BJ (cell line): ENCODE measurements around the gene FXYD6. TPM values are rescaled to one million over a fixed set of nuclear protein-coding genes. Genes with fewer than 3 reads are reported as not detected.

Source experiments
- CTCF ChIA-PET: fragments of 350-600 bp; formaldehyde crosslinking; extraction: SDS; loops from one replicate; lab custom pipeline; 2021; ENCODE audit warnings: antibody characterized with exemption, inconsistent platforms; lab: Yijun Ruan, JAX
- POLR2A ChIA-PET: fragments of 300-600 bp; sonication (Branson Sonifier 250); formaldehyde crosslinking; extraction: SDS; loops from one replicate; lab custom pipeline; 2021; ENCODE audit warnings: antibody characterized with exemption; lab: Charles Lee
- DNase-seq: peaks from one replicate; pipeline ENCODE4 v3.0.0-alpha.2; 2011; ENCODE audit warnings: low read depth
- H3K27me3 ChIP-seq: 2 replicates; pipeline ENCODE4 v1.6.0; 2011; ENCODE audit warnings: low read length; ENCODE audit not compliant: control insufficient read depth, insufficient read depth
- H3K36me3 ChIP-seq: 2 replicates; pipeline ENCODE4 v1.5.1; 2011; ENCODE audit warnings: low read length; ENCODE audit not compliant: control insufficient read depth, insufficient read depth
- H3K4me3 ChIP-seq: 2 replicates; pipeline ENCODE4 v1.5.1; 2011; ENCODE audit warnings: low read depth, mild to moderate bottlenecking, control low read depth, low read length
- polyA plus RNA-seq: library from polyadenylated mRNA; depleted of rRNA; stranded (reverse); fragments of >200 nt; gene quantifications from 2 replicates; pipeline ENCODE4 v1.2.3, GENCODE V29; 2011
- TF ChIP-seq, protein P1 (sequence below): IDR thresholded peaks from 2 replicates; pipeline ENCODE4 v1.5.1; 2011; ENCODE audit warnings: low read depth, mild to moderate bottlenecking, control low read depth, inconsistent platforms, low read length, moderate library complexity; ENCODE audit not compliant: insufficient read depth

Gene FXYD6
- polyA plus RNA-seq, 1 experiment, result not detected

DNA sequence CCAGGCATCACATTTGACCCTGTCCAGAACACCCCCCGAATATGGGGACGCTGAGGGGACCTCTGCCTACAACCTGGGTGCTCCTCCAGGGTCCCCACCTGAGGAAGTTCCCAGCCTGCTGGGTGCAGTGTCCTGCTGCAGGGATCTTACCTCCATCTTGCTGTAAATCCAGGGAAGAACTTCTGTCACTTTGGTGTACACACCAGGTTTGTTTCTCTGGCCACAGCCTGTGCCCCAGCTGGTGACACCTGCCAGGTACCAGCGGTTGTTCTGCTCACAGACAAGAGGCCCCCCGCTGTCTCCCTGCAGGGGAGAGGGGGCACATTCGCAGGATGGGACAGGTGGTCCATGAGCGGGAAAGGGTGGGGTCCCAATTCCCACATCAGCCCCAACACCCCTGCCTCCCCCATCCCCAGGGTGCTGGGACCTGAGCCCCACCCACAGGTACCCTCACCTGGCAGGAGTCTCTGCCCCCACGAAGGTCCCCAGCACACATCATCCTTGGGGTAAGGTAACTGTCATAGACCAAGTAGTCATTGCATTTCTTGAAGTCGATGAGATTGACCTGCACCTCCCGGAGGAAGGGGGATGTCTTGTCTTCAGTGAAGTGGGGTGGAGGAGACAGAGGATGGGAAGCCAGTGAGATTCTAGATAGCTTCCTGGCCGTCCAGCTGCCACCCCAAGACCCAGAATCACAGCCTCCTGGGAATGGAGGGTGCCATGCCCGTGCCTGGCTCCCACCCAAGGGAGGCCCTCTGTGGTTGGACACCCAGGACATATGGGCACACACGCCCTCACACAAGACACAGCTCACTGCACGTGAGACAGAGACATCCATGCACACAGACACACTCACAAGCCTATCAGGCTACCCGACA lies 27.3 kb upstream of the FXYD6 start:
- POLR2A ChIA-PET, result no interaction called here
- TF ChIP-seq, protein P1, sequence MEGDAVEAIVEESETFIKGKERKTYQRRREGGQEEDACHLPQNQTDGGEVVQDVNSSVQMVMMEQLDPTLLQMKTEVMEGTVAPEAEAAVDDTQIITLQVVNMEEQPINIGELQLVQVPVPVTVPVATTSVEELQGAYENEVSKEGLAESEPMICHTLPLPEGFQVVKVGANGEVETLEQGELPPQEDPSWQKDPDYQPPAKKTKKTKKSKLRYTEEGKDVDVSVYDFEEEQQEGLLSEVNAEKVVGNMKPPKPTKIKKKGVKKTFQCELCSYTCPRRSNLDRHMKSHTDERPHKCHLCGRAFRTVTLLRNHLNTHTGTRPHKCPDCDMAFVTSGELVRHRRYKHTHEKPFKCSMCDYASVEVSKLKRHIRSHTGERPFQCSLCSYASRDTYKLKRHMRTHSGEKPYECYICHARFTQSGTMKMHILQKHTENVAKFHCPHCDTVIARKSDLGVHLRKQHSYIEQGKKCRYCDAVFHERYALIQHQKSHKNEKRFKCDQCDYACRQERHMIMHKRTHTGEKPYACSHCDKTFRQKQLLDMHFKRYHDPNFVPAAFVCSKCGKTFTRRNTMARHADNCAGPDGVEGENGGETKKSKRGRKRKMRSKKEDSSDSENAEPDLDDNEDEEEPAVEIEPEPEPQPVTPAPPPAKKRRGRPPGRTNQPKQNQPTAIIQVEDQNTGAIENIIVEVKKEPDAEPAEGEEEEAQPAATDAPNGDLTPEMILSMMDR, result no peak
- Histone ChIP-seq H3K36me3 (no peaks in the 10 kb centered on the region), H3K4me3 (no peak overlapping the region), H3K27me3 (0 out of 2 replicates have a peak, but pooled peaks cover 1% of the 10 kb centered on the region)
- DNase-seq, result no peak
- CTCF ChIA-PET, result interaction anchor here (1.0 to 1.1 kb wide), 2 partner anchors 43 to 86 kb away, joined by 3 read pairs; no protein-coding TSS in a partner anchor

DNA sequence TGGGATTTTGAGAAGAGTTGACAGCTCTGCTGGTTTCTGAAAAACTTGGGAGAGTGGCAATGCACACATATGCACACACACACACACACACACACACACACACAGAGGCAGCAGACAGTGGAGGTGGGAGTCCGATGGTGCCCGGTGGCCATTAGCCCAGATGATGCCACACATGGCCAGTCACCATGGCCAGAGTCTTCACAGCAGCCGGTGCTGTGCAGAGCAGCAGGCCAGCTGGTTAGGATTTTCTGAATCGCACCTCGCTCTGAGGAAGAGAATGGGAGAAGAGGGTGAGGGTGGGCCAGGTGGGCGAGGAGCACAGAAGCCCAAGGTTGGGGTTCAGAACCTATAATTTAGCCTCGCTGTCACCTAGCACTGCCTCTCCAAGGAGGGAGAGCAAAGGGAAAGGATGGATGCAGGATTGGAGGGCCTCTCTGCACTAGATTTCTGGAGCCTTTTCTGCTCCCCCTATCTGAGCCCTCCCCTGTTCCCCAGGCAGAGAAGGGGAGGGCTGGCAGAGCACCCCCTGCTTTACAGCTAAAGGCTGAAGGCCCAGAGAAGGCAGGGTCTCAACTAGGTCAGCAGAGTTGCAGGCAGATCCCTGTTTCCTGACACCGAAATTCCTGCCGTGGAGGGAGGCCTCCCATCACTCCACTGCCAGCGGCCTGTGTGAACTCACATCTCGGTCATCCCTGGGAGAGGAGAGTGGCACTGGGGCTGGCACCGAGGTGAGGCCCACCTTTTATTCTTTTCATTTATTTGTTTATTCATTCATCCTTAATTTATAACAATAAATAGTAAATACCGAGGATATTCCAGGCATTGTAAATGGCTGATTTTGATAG lies 25.8 kb upstream of the FXYD6 start:
- TF ChIP-seq, protein P1, result no peak
- 0 out of 2 replicates have a peak, but pooled peaks cover 1% of the 10 kb centered on the region for H3K27me3 ChIP-seq
- no peak for DNase-seq
- H3K4me3 ChIP-seq, result no peak overlapping the region
- ChIA-PET POLR2A (no interaction called here), CTCF (no interaction called here)
- no peaks in the 10 kb centered on the region for H3K36me3 ChIP-seq

DNA sequence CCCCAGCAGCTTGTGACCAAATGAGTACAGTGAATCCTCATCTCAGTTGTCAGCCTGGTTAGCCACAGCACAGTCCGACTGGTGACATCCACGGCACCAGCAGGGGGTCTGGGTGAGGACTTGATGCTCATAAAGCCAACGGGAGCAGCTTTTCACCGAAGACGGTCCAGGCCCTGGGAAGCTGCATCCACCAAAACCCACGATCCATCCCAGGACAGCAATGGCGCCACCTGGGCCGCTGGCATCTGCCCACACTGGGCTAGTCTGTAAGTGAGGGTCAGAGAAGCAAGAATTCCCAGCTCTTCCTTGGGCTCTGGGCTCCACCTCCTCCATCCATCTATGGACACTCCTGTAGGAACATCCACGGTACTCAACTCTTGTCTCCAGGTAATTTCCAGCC lies 25.1 kb upstream of the FXYD6 start:
- 0 out of 2 replicates have a peak, but pooled peaks cover 1% of the 10 kb centered on the region for H3K27me3 ChIP-seq
- no peak for DNase-seq
- TF ChIP-seq, protein P1, result no peak
- ChIA-PET CTCF (interaction anchor here (0.6 kb wide), 1 partner anchor 10 kb away, joined by 3 read pairs; no protein-coding TSS in a partner anchor), POLR2A (no interaction called here)
- H3K4me3 ChIP-seq, result no peak overlapping the region
- H3K36me3 ChIP-seq, result no peaks in the 10 kb centered on the region

DNA sequence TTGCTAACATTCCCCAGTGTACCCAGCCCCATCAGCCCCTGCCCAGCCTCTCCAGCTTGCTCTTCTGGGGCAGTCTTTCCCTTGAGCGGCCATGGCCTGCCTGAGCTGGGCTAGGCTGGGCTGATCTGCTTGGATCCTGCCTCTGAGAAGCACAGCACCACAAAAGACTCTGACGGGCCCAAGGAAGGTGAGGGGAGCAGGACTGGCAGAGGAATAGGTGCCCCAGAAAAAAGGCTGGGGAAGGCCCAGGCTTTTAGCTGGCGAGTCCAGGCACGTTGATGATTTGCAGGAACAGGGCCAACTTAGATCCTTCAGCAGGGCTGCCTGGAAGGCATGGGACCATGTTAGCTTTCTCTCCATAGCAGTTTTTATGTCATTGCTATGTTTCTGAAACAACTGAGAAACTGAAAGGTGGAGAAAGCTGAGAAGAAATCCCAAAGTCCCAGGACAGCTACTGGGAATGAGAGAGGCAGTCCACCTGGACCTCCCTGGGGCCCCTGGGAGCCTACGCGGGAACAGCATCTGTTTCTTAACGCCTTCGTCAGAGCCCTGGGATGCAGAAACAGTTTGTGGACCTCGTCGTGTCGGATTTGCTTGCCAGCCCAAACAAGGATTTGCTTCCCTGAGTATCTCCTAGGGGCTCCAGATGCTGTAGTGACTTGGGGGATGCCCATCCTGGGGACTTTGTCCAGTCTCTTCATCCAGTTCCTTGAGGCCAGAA lies 24.4 kb upstream of the FXYD6 start:
- Histone ChIP-seq H3K36me3 (no peaks in the 10 kb centered on the region), H3K27me3 (0 out of 2 replicates have a peak, but pooled peaks cover 1% of the 10 kb centered on the region), H3K4me3 (no peak overlapping the region)
- ChIA-PET POLR2A (no interaction called here), CTCF (interaction anchor here (0.6 to 1.1 kb wide), 2 partner anchors 9 to 46 kb away, joined by 3 read pairs; no protein-coding TSS in a partner anchor)
- DNase-seq, result no peak
- TF ChIP-seq, protein P1, result no peak
